ENCODE results near the gene PLEKHA5.

Gene PLEKHA5

GRCh38 chr12:19230896-19231295 lies 101.4 kb downstream of the PLEKHA5 start:
- DNase-seq (ENCODE audit: low spot score), result no peak

- no peak for DNase-seq (ENCODE audit: low spot score)
Observed at GRCh38 chr12:19234171-19234704, 104.7 kb downstream of the PLEKHA5 start.

GRCh38 chr12:19234981-19235871 lies 105.7 kb downstream of the PLEKHA5 start:
- no peak for DNase-seq (ENCODE audit: low spot score)

- DNase-seq (ENCODE audit: low spot score), result no peak
Observed at GRCh38 chr12:19236656-19237055, 107.1 kb downstream of the PLEKHA5 start.

- no peak for DNase-seq (ENCODE audit: low spot score)
Observed at GRCh38 chr12:19238540-19238939, 109.0 kb downstream of the PLEKHA5 start.

- DNase-seq (ENCODE audit: low spot score), result no peak
Observed at GRCh38 chr12:19239102-19239501, 109.6 kb downstream of the PLEKHA5 start.

- no peak for DNase-seq (ENCODE audit: low spot score)
Observed at GRCh38 chr12:19239616-19240234, 110.2 kb downstream of the PLEKHA5 start.

- no peak for DNase-seq (ENCODE audit: low spot score)
Observed at GRCh38 chr12:19242581-19242980, 113.0 kb downstream of the PLEKHA5 start.

GRCh38 chr12:19243551-19243950 lies 114.0 kb downstream of the PLEKHA5 start:
- DNase-seq (ENCODE audit: low spot score), result no peak

GRCh38 chr12:19244312-19244711 lies 114.8 kb downstream of the PLEKHA5 start:
- no peak for DNase-seq (ENCODE audit: low spot score)

- DNase-seq (ENCODE audit: low spot score), result no peak
Observed at GRCh38 chr12:19245106-19245505, 115.6 kb downstream of the PLEKHA5 start.

- DNase-seq (ENCODE audit: low spot score), result no peak
Observed at GRCh38 chr12:19245666-19246065, 116.1 kb downstream of the PLEKHA5 start.

GRCh38 chr12:19246933-19247332 lies 117.4 kb downstream of the PLEKHA5 start:
- DNase-seq (ENCODE audit: low spot score), result no peak

GRCh38 chr12:19248929-19249602 lies 119.5 kb downstream of the PLEKHA5 start:
- no peak for DNase-seq (ENCODE audit: low spot score)

- no peak for DNase-seq (ENCODE audit: low spot score)
Observed at GRCh38 chr12:19251481-19252132, 122.1 kb downstream of the PLEKHA5 start.

GRCh38 chr12:19260135-19260534 lies 130.6 kb downstream of the PLEKHA5 start:
- DNase-seq (ENCODE audit: low spot score), result no peak

GRCh38 chr12:19261773-19262172 lies 132.2 kb downstream of the PLEKHA5 start:
- no peak for DNase-seq (ENCODE audit: low spot score)

- DNase-seq (ENCODE audit: low spot score), result no peak
Observed at GRCh38 chr12:19263672-19264071, 134.1 kb downstream of the PLEKHA5 start.

GRCh38 chr12:19273482-19274330 lies 144.2 kb downstream of the PLEKHA5 start:
- no peak for DNase-seq (ENCODE audit: low spot score)

GRCh38 chr12:19276767-19277166 lies 147.2 kb downstream of the PLEKHA5 start:
- DNase-seq (ENCODE audit: low spot score), result no peak

GRCh38 chr12:19277711-19278110 lies 148.2 kb downstream of the PLEKHA5 start:
- no peak for DNase-seq (ENCODE audit: low spot score)
